HG03060 (cell line): ENCODE data around the gene SH3GL3.

Experiments
- ATAC-seq: cut with Tn5 transposase; IDR thresholded peaks from one replicate; pipeline ENCODE4 v1.9.1; 2021; ENCODE audit warnings: low read depth, moderate number of reproducible peaks; ENCODE audit not compliant: unreplicated experiment

Gene SH3GL3

GRCh38 chr15:83565138-83565537 is 118.0 kb downstream of the SH3GL3 start:
- no peak for ATAC-seq

- no peak for ATAC-seq
These were observed 118.5 kb downstream of the SH3GL3 start for GRCh38 chr15:83565553-83566159.

GRCh38 chr15:83567318-83567717 is 120.2 kb downstream of the SH3GL3 start:
- no peak for ATAC-seq

- no peak for ATAC-seq
These were observed 122.2 kb downstream of the SH3GL3 start for GRCh38 chr15:83569341-83569740.

- no peak for ATAC-seq
These were observed 123.6 kb downstream of the SH3GL3 start for GRCh38 chr15:83570756-83571155.

GRCh38 chr15:83571820-83572707 is 124.9 kb downstream of the SH3GL3 start:
- ATAC-seq: no peak

GRCh38 chr15:83574345-83574744 is 127.2 kb downstream of the SH3GL3 start:
- ATAC-seq: no peak

GRCh38 chr15:83578691-83579090 is 131.6 kb downstream of the SH3GL3 start:
- ATAC-seq: no peak

GRCh38 chr15:83581381-83581780 is 134.2 kb downstream of the SH3GL3 start:
- no peak for ATAC-seq

- ATAC-seq: no peak
These were observed 135.2 kb downstream of the SH3GL3 start for GRCh38 chr15:83582381-83582780.

GRCh38 chr15:83585601-83586335 is 138.6 kb downstream of the SH3GL3 start:
- no peak for ATAC-seq

- ATAC-seq: no peak
These were observed 139.9 kb downstream of the SH3GL3 start for GRCh38 chr15:83587091-83587490.

- no peak for ATAC-seq
These were observed 141.3 kb downstream of the SH3GL3 start for GRCh38 chr15:83588441-83588840.

- ATAC-seq: no peak
These were observed 145.4 kb downstream of the SH3GL3 start for GRCh38 chr15:83592370-83593040.

- ATAC-seq: no peak
These were observed 148.1 kb downstream of the SH3GL3 start for GRCh38 chr15:83595191-83595590.

- no peak for ATAC-seq
These were observed 150.9 kb downstream of the SH3GL3 start for GRCh38 chr15:83598031-83598430.

GRCh38 chr15:83602021-83602420 is 154.9 kb downstream of the SH3GL3 start:
- ATAC-seq: no peak

GRCh38 chr15:83604549-83604948 is 157.4 kb downstream of the SH3GL3 start:
- ATAC-seq: no peak

GRCh38 chr15:83605111-83605945 is 158.2 kb downstream of the SH3GL3 start:
- no peak for ATAC-seq

- ATAC-seq: no peak
These were observed 163.0 kb downstream of the SH3GL3 start for GRCh38 chr15:83610132-83610531.
